GM12874 (cell line): Measurements from ENCODE around the gene PLEKHM2.

Experiments
- TF ChIP-seq, protein P1 (sequence below): IDR thresholded peaks from 2 replicates; pipeline ENCODE4 v1.5.1; 2011; ENCODE audit warnings: low read depth, mild to moderate bottlenecking, control low read depth, low read length, moderate library complexity; ENCODE audit not compliant: insufficient read depth

PLEKHM2 gene

DNA sequence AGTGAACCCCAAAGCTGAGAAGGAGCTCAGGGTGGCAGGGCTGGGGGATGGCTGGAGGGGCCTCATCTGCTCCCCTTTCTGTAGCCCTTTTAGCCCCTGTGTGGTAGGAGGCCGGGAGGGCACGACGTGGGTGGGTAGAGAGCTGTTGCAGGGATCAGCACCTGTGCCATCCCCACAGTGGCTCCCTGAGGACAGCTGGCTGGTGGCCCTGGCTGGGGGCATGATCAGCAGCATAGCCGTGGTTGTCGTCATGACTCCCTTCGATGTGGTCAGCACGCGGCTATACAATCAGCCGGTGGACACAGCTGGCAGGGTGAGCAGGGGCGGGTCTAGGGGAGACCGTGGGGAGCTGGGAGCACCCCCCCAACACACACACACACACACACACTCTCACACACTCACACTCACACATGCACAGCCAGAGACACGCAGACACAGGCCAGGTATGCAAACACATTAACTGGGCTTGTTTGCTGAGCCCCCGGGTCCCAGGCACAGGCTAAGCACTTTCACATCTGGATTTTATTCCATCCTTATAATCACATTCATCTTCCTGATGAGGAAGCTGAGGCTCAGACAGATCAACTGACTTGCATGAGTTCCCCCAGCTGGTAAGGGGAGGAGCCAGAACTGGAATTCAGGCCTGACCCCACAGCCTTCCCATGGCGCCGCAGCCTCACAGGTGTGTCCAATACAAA lies 54.4 kb downstream of the PLEKHM2 start:
- TF ChIP-seq, protein P1, sequence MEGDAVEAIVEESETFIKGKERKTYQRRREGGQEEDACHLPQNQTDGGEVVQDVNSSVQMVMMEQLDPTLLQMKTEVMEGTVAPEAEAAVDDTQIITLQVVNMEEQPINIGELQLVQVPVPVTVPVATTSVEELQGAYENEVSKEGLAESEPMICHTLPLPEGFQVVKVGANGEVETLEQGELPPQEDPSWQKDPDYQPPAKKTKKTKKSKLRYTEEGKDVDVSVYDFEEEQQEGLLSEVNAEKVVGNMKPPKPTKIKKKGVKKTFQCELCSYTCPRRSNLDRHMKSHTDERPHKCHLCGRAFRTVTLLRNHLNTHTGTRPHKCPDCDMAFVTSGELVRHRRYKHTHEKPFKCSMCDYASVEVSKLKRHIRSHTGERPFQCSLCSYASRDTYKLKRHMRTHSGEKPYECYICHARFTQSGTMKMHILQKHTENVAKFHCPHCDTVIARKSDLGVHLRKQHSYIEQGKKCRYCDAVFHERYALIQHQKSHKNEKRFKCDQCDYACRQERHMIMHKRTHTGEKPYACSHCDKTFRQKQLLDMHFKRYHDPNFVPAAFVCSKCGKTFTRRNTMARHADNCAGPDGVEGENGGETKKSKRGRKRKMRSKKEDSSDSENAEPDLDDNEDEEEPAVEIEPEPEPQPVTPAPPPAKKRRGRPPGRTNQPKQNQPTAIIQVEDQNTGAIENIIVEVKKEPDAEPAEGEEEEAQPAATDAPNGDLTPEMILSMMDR: no peak

- TF ChIP-seq, protein P1: no peak
Measured at GRCh38 chr1:15739259-15739658, 55.1 kb downstream of the PLEKHM2 start.

- TF ChIP-seq, protein P1: no peak
Measured at GRCh38 chr1:15739745-15740144, 55.6 kb downstream of the PLEKHM2 start.

- TF ChIP-seq, protein P1: peak; percentile 92
Measured at GRCh38 chr1:15740924-15741850, 57.1 kb downstream of the PLEKHM2 start.

DNA sequence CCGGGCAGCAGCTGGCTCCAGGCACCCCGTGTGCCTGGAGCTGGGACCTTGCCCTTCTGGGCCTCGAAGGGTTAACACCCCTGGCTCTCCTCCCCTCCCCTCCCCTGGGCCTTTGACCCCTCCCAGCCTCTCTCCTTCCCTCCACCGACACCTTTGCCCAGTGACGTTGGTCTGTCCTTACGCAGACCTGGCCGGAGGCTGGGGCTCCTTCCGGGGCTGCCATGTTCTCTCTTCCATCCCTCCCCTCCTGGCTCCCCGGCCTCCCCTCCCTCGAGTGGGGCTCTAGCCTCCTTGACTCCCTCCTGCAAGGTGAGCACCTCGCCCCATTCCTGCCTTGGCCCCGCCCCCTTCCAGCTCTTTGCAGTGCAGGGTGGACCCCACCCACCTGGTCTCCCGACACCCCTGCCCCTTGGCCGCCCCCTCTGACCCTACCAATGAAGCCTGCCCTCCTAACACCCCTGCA lies 58.2 kb downstream of the PLEKHM2 start, which contains the start of gene TMEM82:
Gene TMEM82, plus strand, starts transcription at position 161 of the 463 bp plus-strand sequence. Its CDS starts 61 bp downstream, at position 222.
- TF ChIP-seq, protein P1: no peak

GRCh38 chr1:15744122-15744679 lies 60.1 kb downstream of the PLEKHM2 start:
- TF ChIP-seq, protein P1: no peak

GRCh38 chr1:15747378-15747777 lies 63.3 kb downstream of the PLEKHM2 start:
- TF ChIP-seq, protein P1: no peak
